T-helper 1 cell treated with Interleukin-12 subunit alpha and Interleukin-12 subunit beta and Interleukin-4 antibody, amounts not matched to agents 30 μg/mL and 1 μg/mL, for 36 hours (primary cell): ENCODE measurements around the gene KICS2.

Source experiments
- H3K27ac Mint-ChIP-seq: one replicate; pipeline ENCODE4 v1.8.0; 2021; ENCODE audit warnings: mild to moderate bottlenecking, mixed read lengths
- H3K27me3 Mint-ChIP-seq: one replicate; pipeline ENCODE4 v1.8.0; 2021; ENCODE audit warnings: low read depth, mixed read lengths
- H3K36me3 Mint-ChIP-seq: one replicate; pipeline ENCODE4 v1.8.0; 2021; ENCODE audit warnings: low read depth, mixed read lengths
- H3K4me1 Mint-ChIP-seq: one replicate; pipeline ENCODE4 v1.8.0; 2021; ENCODE audit warnings: low read depth, mixed read lengths
- H3K4me3 Mint-ChIP-seq: one replicate; pipeline ENCODE4 v1.8.0; 2021; ENCODE audit warnings: mild to moderate bottlenecking, moderate library complexity, mixed read lengths
- H3K9me3 Mint-ChIP-seq: one replicate; pipeline ENCODE4 v1.8.0; 2021; ENCODE audit warnings: mixed read lengths

KICS2 gene

GRCh38 chr12:64173456-64173855 is 48.6 kb downstream of the KICS2 start:
- H3K9me3 Mint-ChIP-seq, result no peaks in the 10 kb centered on the region
- H3K27ac Mint-ChIP-seq, result no peak overlapping the region
- H3K36me3 Mint-ChIP-seq, result no peaks in the 10 kb centered on the region
- no peaks in the 10 kb centered on the region for H3K27me3 Mint-ChIP-seq
- H3K4me3 Mint-ChIP-seq, result no peak overlapping the region
- H3K4me1 Mint-ChIP-seq, result no peaks in the 10 kb centered on the region
